ENCODE measurements around the gene GSTM2. TPM values are rescaled to one million over a fixed set of nuclear protein-coding genes. Genes with fewer than 3 reads are reported as not detected.
"Not testable (repeated sequence)": the region's sequence is repeated elsewhere in the genome, so short reads cannot be mapped to it uniquely, and the experiment has no call there.

GSTM2 gene
- total RNA-seq, 1 donor from 2014 or later, result 19.2 TPM

GRCh38 chr1:109702940-109703339, 35.1 kb downstream of the GSTM2 start:
- H3K4me1 Mint-ChIP-seq (ENCODE audit: low read depth); H3K36me3 Mint-ChIP-seq (ENCODE audit: low read depth); H3K9me3 Mint-ChIP-seq; intact Hi-C loops (cut with micrococcal nuclease); H3K4me3 Mint-ChIP-seq; H3K27ac Mint-ChIP-seq; DNase-seq (ENCODE audit: low spot score); H3K27me3 Mint-ChIP-seq (ENCODE audit: insufficient read depth): not testable (repeated sequence)

GRCh38 chr1:109704173-109704572, 36.3 kb downstream of the GSTM2 start:
- intact Hi-C loops (cut with micrococcal nuclease), result no loop called here
- no peak overlapping the region for H3K27ac Mint-ChIP-seq

GRCh38 chr1:109705411-109705810, 37.6 kb downstream of the GSTM2 start:
- H3K36me3 Mint-ChIP-seq (ENCODE audit: low read depth), result no peaks in the 10 kb centered on the region
- H3K9me3 Mint-ChIP-seq, result peaks cover 19% of the 10 kb centered on the region
- H3K4me3 Mint-ChIP-seq, result no peak overlapping the region
- no peak overlapping the region for H3K27ac Mint-ChIP-seq
- intact Hi-C loops (cut with micrococcal nuclease), result no loop called here
- no peaks in the 10 kb centered on the region for H3K4me1 Mint-ChIP-seq (ENCODE audit: low read depth)
- no peak for DNase-seq (ENCODE audit: low spot score)
- H3K27me3 Mint-ChIP-seq (ENCODE audit: insufficient read depth), result no peaks in the 10 kb centered on the region

More at GRCh38 chr1:109704173-109704572, 36.3 kb downstream of the GSTM2 start:
- no peaks in the 10 kb centered on the region for H3K36me3 Mint-ChIP-seq (ENCODE audit: low read depth)
- no peak for DNase-seq (ENCODE audit: low spot score)
- no peak overlapping the region for H3K4me3 Mint-ChIP-seq
- H3K9me3 Mint-ChIP-seq, result peaks cover 15% of the 10 kb centered on the region
- no peaks in the 10 kb centered on the region for H3K27me3 Mint-ChIP-seq (ENCODE audit: insufficient read depth)
- H3K4me1 Mint-ChIP-seq (ENCODE audit: low read depth), result no peaks in the 10 kb centered on the region

- H3K4me3 Mint-ChIP-seq; H3K36me3 Mint-ChIP-seq (ENCODE audit: low read depth); H3K27me3 Mint-ChIP-seq (ENCODE audit: insufficient read depth); H3K27ac Mint-ChIP-seq; DNase-seq (ENCODE audit: low spot score); intact Hi-C loops (cut with micrococcal nuclease); H3K4me1 Mint-ChIP-seq (ENCODE audit: low read depth): not testable (repeated sequence)
- H3K9me3 Mint-ChIP-seq, result peaks cover 15% of the 10 kb centered on the region
These were observed 41.1 kb downstream of the GSTM2 start for GRCh38 chr1:109708949-109709348.

- H3K36me3 Mint-ChIP-seq (ENCODE audit: low read depth); H3K27me3 Mint-ChIP-seq (ENCODE audit: insufficient read depth); intact Hi-C loops (cut with micrococcal nuclease); H3K4me3 Mint-ChIP-seq; H3K4me1 Mint-ChIP-seq (ENCODE audit: low read depth); H3K27ac Mint-ChIP-seq; DNase-seq (ENCODE audit: low spot score): not testable (repeated sequence)
- peaks cover 15% of the 10 kb centered on the region for H3K9me3 Mint-ChIP-seq
These were observed 42.0 kb downstream of the GSTM2 start for GRCh38 chr1:109709822-109710221.

- intact Hi-C loops (cut with micrococcal nuclease); H3K4me1 Mint-ChIP-seq (ENCODE audit: low read depth); DNase-seq (ENCODE audit: low spot score); H3K27me3 Mint-ChIP-seq (ENCODE audit: insufficient read depth); H3K36me3 Mint-ChIP-seq (ENCODE audit: low read depth): not testable (repeated sequence)
- H3K4me3 Mint-ChIP-seq, result peak within 1 kb of the TSS; percentile 77
- peaks cover 15% of the 10 kb centered on the region for H3K9me3 Mint-ChIP-seq
- H3K27ac Mint-ChIP-seq, result peak within 1 kb of the TSS; percentile 53
These were observed 43.9 kb downstream of the GSTM2 start, which contains the start of gene GSTM5 for GRCh38 chr1:109711593-109712320. TSS of gene GSTM5 (plus strand) at chr1:109712251. CDS start at chr1:109712313, 62 bp downstream.

GRCh38 chr1:109712321-109712864, 44.5 kb downstream of the GSTM2 start:
- intact Hi-C loops (cut with micrococcal nuclease), result no loop called here
- Mint-ChIP-seq H3K9me3 (peaks cover 15% of the 10 kb centered on the region), H3K27me3 (ENCODE audit: insufficient read depth) (no peaks in the 10 kb centered on the region), H3K4me1 (ENCODE audit: low read depth) (no peaks in the 10 kb centered on the region), H3K36me3 (ENCODE audit: low read depth) (no peaks in the 10 kb centered on the region), H3K27ac (no peak overlapping the region), H3K4me3 (no peak overlapping the region)
- DNase-seq (ENCODE audit: low spot score), result no peak

- no peak for DNase-seq (ENCODE audit: low spot score)
- intact Hi-C loops (cut with micrococcal nuclease), result no loop called here
- no peaks in the 10 kb centered on the region for H3K27me3 Mint-ChIP-seq (ENCODE audit: insufficient read depth)
- no peaks in the 10 kb centered on the region for H3K4me1 Mint-ChIP-seq (ENCODE audit: low read depth)
- H3K36me3 Mint-ChIP-seq (ENCODE audit: low read depth), result no peaks in the 10 kb centered on the region
- H3K9me3 Mint-ChIP-seq, result peaks cover 8% of the 10 kb centered on the region
- no peak overlapping the region for H3K27ac Mint-ChIP-seq
- no peak overlapping the region for H3K4me3 Mint-ChIP-seq
These were observed 45.8 kb downstream of the GSTM2 start for GRCh38 chr1:109713636-109714035.

- DNase-seq (ENCODE audit: low spot score), result no peak
- no peaks in the 10 kb centered on the region for H3K27me3 Mint-ChIP-seq (ENCODE audit: insufficient read depth)
- no peak overlapping the region for H3K27ac Mint-ChIP-seq
- no peaks in the 10 kb centered on the region for H3K4me1 Mint-ChIP-seq (ENCODE audit: low read depth)
- intact Hi-C loops (cut with micrococcal nuclease), result no loop called here
- no peak overlapping the region for H3K4me3 Mint-ChIP-seq
- H3K9me3 Mint-ChIP-seq, result no peaks in the 10 kb centered on the region
- no peaks in the 10 kb centered on the region for H3K36me3 Mint-ChIP-seq (ENCODE audit: low read depth)
These were observed 47.0 kb downstream of the GSTM2 start for GRCh38 chr1:109714661-109715372.

GRCh38 chr1:109716121-109716520, 48.3 kb downstream of the GSTM2 start:
- H3K4me1 Mint-ChIP-seq (ENCODE audit: low read depth), result no peaks in the 10 kb centered on the region
- no peaks in the 10 kb centered on the region for H3K27me3 Mint-ChIP-seq (ENCODE audit: insufficient read depth)
- no peaks in the 10 kb centered on the region for H3K9me3 Mint-ChIP-seq
- DNase-seq (ENCODE audit: low spot score), result no peak
- no peak overlapping the region for H3K4me3 Mint-ChIP-seq
- no peaks in the 10 kb centered on the region for H3K36me3 Mint-ChIP-seq (ENCODE audit: low read depth)
- no peak overlapping the region for H3K27ac Mint-ChIP-seq
- intact Hi-C loops (cut with micrococcal nuclease), result no loop called here

- Mint-ChIP-seq H3K9me3 (no peaks in the 10 kb centered on the region), H3K36me3 (ENCODE audit: low read depth) (no peaks in the 10 kb centered on the region), H3K4me3 (no peak overlapping the region), H3K27me3 (ENCODE audit: insufficient read depth) (no peaks in the 10 kb centered on the region), H3K4me1 (ENCODE audit: low read depth) (no peaks in the 10 kb centered on the region), H3K27ac (no peak overlapping the region)
- intact Hi-C loops (cut with micrococcal nuclease), result no loop called here
- no peak for DNase-seq (ENCODE audit: low spot score)
These were observed 48.8 kb downstream of the GSTM2 start for GRCh38 chr1:109716570-109717090.

- H3K27me3 Mint-ChIP-seq (ENCODE audit: insufficient read depth), result no peaks in the 10 kb centered on the region
- H3K4me1 Mint-ChIP-seq (ENCODE audit: low read depth), result no peaks in the 10 kb centered on the region
- no peak overlapping the region for H3K27ac Mint-ChIP-seq
- no peaks in the 10 kb centered on the region for H3K36me3 Mint-ChIP-seq (ENCODE audit: low read depth)
- no peak overlapping the region for H3K4me3 Mint-ChIP-seq
- no peak for DNase-seq (ENCODE audit: low spot score)
- intact Hi-C loops (cut with micrococcal nuclease), result no loop called here
- H3K9me3 Mint-ChIP-seq, result no peaks in the 10 kb centered on the region
These were observed 49.9 kb downstream of the GSTM2 start for GRCh38 chr1:109717729-109718128.

- intact Hi-C loops (cut with micrococcal nuclease), result no loop called here
- Mint-ChIP-seq H3K4me1 (ENCODE audit: low read depth) (no peaks in the 10 kb centered on the region), H3K9me3 (no peaks in the 10 kb centered on the region), H3K4me3 (no peak overlapping the region), H3K27ac (no peak overlapping the region), H3K27me3 (ENCODE audit: insufficient read depth) (no peaks in the 10 kb centered on the region), H3K36me3 (ENCODE audit: low read depth) (no peaks in the 10 kb centered on the region)
- no peak for DNase-seq (ENCODE audit: low spot score)
These were observed 50.6 kb downstream of the GSTM2 start for GRCh38 chr1:109718495-109718894.
